ENCODE results near the gene ROBO2.

Gene ROBO2

DNA sequence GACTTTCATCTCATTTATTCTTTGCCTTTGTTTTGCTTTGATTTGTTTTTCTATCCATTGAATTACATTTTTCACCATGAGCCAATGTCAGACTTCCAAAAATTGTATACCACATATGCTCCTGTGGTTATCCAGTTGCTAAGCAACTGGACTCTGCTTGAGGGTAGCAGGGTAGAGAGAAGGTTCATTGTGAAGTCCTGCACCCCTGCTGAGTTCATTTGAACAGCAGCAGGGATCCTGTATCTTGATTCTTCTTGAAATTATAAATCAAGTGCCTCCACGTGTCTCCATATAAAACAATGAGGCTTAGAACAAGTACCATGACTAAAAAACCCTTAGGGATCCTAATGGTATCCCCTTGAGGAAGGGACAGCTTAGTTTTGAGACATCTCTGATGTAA is 449.3 kb downstream of the ROBO2 start:
- no peak for TF ChIP-seq CTCF (IDR thresholded peaks at IDR 0.05; ENCODE audit: insufficient read depth, low read depth, low read length, missing control alignments)
- DNase-seq (ENCODE audit: low read depth), result no peak
- H3K4me3 ChIP-seq (ENCODE audit: low read length), result no peak overlapping the region

DNA sequence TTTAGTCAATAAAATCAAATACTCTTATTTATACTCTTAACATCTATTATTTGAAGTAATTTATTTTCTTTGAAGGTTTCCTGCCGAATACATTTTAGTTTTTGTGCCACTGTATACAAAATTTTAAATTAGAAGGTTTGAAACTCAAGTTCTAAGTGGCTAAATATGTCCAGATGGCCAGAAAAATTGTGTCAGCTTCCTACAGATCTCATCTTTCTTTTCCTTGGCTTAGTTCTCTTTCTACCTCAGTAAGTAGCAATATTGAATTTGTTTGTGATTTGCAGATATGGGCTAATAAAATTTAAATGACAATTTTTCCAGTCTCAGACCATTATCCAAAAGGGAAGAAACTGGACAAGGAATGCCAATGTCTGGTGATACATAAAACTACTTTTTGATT is 452.1 kb downstream of the ROBO2 start:
- no peak overlapping the region for H3K4me3 ChIP-seq (ENCODE audit: low read length)
- TF ChIP-seq CTCF (IDR thresholded peaks at IDR 0.05; ENCODE audit: insufficient read depth, low read depth, low read length, missing control alignments), result no peak
- DNase-seq (ENCODE audit: low read depth), result no peak

- no peak overlapping the region for H3K4me3 ChIP-seq (ENCODE audit: low read length)
- no peak for DNase-seq (ENCODE audit: low read depth)
- TF ChIP-seq CTCF (IDR thresholded peaks at IDR 0.05; ENCODE audit: insufficient read depth, low read depth, low read length, missing control alignments), result no peak
Observed at GRCh38 chr3:77500721-77501120, 460.8 kb downstream of the ROBO2 start.

DNA sequence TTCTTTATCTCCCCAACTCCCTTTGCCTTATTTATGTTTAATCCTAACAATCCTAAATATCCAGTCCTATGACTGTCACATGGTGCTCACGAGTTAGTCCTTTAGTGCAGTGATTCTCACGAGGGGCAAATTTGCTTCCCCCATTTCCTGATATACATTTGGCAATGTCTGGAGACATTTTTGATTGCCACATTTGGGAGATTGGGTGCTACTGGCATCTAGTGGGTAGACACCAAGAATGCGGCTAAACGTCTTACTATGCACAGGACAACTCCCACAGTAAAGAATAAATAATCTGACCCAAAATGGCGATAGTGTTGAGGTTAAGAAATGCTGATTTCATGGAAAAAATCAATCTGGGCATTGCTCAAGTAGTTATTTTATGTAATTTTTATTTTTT is 466.5 kb downstream of the ROBO2 start:
- no peak for DNase-seq (ENCODE audit: low read depth)
- no peak for TF ChIP-seq CTCF (IDR thresholded peaks at IDR 0.05; ENCODE audit: insufficient read depth, low read depth, low read length, missing control alignments)
- no peak overlapping the region for H3K4me3 ChIP-seq (ENCODE audit: low read length)

DNA sequence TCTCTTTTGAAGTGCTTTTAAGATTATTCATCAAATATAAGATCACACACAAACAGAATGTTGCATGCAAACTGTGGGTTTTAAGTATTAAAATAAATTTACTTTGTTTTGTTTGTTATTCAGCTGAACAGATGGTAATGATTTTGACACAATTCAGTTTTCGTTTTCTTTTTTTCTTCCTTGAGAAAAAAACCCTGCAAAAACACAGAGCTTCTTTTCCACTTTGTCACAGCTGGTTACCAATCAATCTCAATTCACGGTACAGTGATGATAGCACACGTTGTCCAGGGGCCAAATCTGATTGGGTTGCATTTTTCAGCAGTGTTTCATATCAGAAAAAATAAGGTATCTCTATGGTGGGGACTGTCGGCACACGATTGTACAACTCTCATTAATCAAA is 473.6 kb downstream of the ROBO2 start:
- no peak for TF ChIP-seq CTCF (IDR thresholded peaks at IDR 0.05; ENCODE audit: insufficient read depth, low read depth, low read length, missing control alignments)
- DNase-seq (ENCODE audit: low read depth), result no peak
- H3K4me3 ChIP-seq (ENCODE audit: low read length), result no peak overlapping the region

- H3K4me3 ChIP-seq (ENCODE audit: low read length), result no peak overlapping the region
- DNase-seq (ENCODE audit: low read depth), result no peak
- TF ChIP-seq CTCF (IDR thresholded peaks at IDR 0.05; ENCODE audit: insufficient read depth, low read depth, low read length, missing control alignments), result no peak
Observed at GRCh38 chr3:77514766-77515165, 474.9 kb downstream of the ROBO2 start.

DNA sequence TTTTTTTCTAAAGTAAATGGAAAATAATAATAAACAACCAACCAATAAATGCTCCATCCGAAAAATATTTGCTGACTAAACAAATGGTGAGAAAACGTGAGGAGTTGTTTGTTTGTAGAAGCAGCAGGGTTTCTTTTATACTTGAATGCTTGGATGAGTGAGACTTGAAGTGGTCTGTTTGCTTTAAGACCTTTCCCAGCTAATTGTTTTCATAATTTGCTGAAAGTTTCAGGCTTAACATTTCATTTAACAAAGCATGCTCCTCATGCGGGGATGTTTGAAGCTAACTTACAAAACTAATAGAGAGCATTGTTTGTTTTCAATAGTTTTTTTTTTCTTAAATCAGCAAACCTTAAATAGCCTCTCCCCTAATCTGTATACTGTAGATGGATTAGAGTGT is 484.6 kb downstream of the ROBO2 start:
- no peak for TF ChIP-seq CTCF (IDR thresholded peaks at IDR 0.05; ENCODE audit: insufficient read depth, low read depth, low read length, missing control alignments)
- H3K4me3 ChIP-seq (ENCODE audit: low read length), result no peak overlapping the region
- no peak for DNase-seq (ENCODE audit: low read depth)
